ENCODE data around the gene IL17RD. TPM values are rescaled to one million over a fixed set of nuclear protein-coding genes. Genes with fewer than 3 reads are reported as not detected.

The IL17RD gene
- total RNA-seq: under 1 TPM in 1 of 2 experiments, not detected in 1; 0.02 TPM

DNA sequence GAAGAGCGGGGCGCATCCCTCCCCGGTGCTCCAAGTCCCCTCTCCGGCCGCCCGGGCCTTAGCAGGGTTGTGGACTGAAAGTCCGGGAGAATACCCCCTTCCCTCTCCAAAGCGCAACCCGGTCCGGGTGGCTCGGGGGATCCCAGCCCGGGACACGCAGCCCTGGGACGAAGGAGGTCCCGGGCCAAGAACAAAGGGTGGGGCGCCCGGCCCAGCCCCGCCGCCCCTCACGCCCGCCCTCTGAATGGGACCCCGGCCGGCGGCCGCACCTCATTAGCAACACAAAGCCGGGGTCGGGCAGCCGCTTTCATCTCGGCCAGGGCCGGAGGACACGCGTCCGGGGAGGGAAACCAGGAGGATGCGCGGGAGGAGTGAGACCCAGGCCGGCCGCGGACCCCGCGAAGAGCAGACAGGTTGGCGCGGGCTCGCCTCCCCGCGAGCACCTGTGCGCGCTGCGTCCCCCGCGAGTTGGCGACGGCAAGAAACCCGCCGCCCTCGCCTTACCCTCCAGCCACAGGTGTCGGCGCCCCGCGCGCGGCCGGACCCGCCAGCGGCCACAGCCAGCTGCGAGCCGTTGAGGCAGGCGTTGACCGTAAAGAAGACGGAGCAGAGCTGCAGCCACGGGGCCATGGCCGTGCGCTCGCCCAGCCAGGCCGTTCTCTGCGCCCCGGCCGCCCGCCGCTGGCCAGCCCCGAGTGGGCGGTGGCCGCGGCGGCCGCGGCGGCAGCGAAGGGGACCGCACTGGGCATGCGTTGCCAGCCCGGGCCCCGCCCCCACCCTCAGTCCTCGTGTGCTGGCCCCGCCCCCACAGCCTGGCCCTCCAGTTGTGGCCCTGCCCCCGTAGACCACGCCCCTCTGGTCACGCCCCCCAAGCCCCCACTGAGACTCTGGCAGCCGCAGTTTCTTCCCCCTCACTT, at the start of gene IL17RD:
Gene IL17RD, minus strand, starts transcription at position 697 of the 917 bp plus-strand sequence. Its CDS starts 67 bp downstream, at position 630.
- peak; percentile 68 for DNase-seq

GRCh38 chr3:57206423-57206822, 41.3 kb upstream of the IL17RD start:
- H3K27ac Mint-ChIP-seq: no peak overlapping the region
- ATAC-seq (no peak), DNase-seq (no peak)
- CTCF ChIA-PET: no interaction called here
- H3K36me3 Mint-ChIP-seq: no peaks in the 10 kb centered on the region
- H3K27me3 Mint-ChIP-seq: no peaks in the 10 kb centered on the region
- no peaks in the 10 kb centered on the region for H3K9me3 Mint-ChIP-seq (ENCODE audit: low read depth)
- H3K4me3 Mint-ChIP-seq: no peak overlapping the region
- no peaks in the 10 kb centered on the region for H3K4me1 Mint-ChIP-seq

More for the DNA sequence above, at the start of gene IL17RD:
- ATAC-seq: peak; percentile 73
- Mint-ChIP-seq H3K36me3 (peaks cover 1% of the 10 kb centered on the region), H3K9me3 (ENCODE audit: low read depth) (no peaks in the 10 kb centered on the region), H3K4me1 (peaks cover 11% of the 10 kb centered on the region), H3K27me3 (peaks cover 84% of the 10 kb centered on the region), H3K27ac (no peak within 1 kb of the TSS), H3K4me3 (peak within 1 kb of the TSS; percentile 60)
- CTCF ChIA-PET: interaction anchor here (1.0 to 1.4 kb wide), 2 partner anchors 15 to 65 kb away, joined by 3 to 4 read pairs; no protein-coding TSS in a partner anchor

GRCh38 chr3:57199895-57200297, 34.7 kb upstream of the IL17RD start, which contains the start of gene HESX1:
TSS of gene HESX1 (minus strand) at chr3:57199978. CDS start at chr3:57199918, 60 bp downstream.
- H3K27ac Mint-ChIP-seq: no peak within 1 kb of the TSS
- ATAC-seq (no peak), DNase-seq (no peak)
- H3K4me3 Mint-ChIP-seq: no peak within 1 kb of the TSS
- CTCF ChIA-PET: no interaction called here
- peaks cover 15% of the 10 kb centered on the region for H3K27me3 Mint-ChIP-seq
- no peaks in the 10 kb centered on the region for H3K4me1 Mint-ChIP-seq
- no peaks in the 10 kb centered on the region for H3K9me3 Mint-ChIP-seq (ENCODE audit: low read depth)
- H3K36me3 Mint-ChIP-seq: no peaks in the 10 kb centered on the region

DNA sequence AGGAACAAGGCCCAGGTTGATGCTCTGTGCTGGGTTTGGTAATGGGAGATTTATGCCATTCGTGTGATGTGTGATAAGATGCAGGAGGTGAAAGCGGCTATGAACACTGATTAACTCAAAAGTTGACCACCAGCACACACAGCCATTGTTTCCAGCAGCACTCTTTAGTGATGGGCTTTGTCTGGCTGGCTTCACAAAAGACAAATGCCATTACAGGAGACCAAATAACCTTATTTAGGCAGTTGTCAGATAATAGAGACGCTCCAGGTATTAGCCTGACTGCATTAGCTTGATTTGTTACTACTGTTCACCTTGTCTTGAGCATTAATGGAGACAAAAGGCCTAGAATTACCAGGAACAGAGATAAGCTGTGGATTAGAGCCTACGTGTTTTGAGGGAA, 29.5 kb upstream of the IL17RD start:
- Mint-ChIP-seq H3K27ac (no peak overlapping the region), H3K4me3 (no peak overlapping the region), H3K27me3 (peaks cover 40% of the 10 kb centered on the region), H3K9me3 (ENCODE audit: low read depth) (no peaks in the 10 kb centered on the region), H3K4me1 (no peaks in the 10 kb centered on the region), H3K36me3 (no peaks in the 10 kb centered on the region)
- CTCF ChIA-PET: interaction anchor here (1.3 kb wide), 1 partner anchor 15 kb away, joined by 3 read pairs; no protein-coding TSS in a partner anchor
- ATAC-seq (no peak), DNase-seq (no peak)

GRCh38 chr3:57192028-57192427, 26.9 kb upstream of the IL17RD start:
- Mint-ChIP-seq H3K27me3 (peaks cover 37% of the 10 kb centered on the region), H3K9me3 (ENCODE audit: low read depth) (no peaks in the 10 kb centered on the region), H3K36me3 (no peaks in the 10 kb centered on the region), H3K27ac (no peak overlapping the region), H3K4me1 (no peaks in the 10 kb centered on the region), H3K4me3 (no peak overlapping the region)
- ATAC-seq (no peak), DNase-seq (no peak)
- CTCF ChIA-PET: no interaction called here

DNA sequence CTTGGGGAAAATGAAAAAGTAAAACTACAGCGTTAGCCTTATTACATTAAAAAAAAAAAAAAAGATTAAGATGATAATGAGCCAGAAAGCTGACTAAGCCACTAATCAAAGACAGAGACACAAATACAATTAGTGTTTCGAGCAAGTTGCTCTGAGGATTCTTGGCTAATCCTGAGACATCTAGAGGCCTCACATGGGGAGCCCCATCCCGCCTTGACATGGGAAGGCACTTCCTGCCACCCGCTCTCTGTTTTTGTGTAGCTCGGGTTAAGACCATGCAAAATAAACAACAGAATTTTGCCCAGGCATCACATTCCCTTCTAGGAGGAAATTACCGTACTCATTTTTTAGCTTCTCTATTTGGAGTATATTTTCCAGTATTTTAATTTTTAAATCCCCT, 19.4 kb upstream of the IL17RD start:
- DNase-seq (no peak), ATAC-seq (no peak)
- H3K27me3 Mint-ChIP-seq: peaks cover 24% of the 10 kb centered on the region
- no peaks in the 10 kb centered on the region for H3K9me3 Mint-ChIP-seq (ENCODE audit: low read depth)
- CTCF ChIA-PET: no interaction called here
- H3K27ac Mint-ChIP-seq: no peak overlapping the region
- H3K4me3 Mint-ChIP-seq: no peak overlapping the region
- H3K36me3 Mint-ChIP-seq: no peaks in the 10 kb centered on the region
- no peaks in the 10 kb centered on the region for H3K4me1 Mint-ChIP-seq

GRCh38 chr3:57179580-57180410, 14.6 kb upstream of the IL17RD start:
- CTCF ChIA-PET: interaction anchor here (0.8 to 2.8 kb wide), 5 partner anchors 10 to 218 kb away, joined by 3 to 17 read pairs (median 3); no protein-coding TSS in a partner anchor
- no peaks in the 10 kb centered on the region for H3K4me1 Mint-ChIP-seq

DNA sequence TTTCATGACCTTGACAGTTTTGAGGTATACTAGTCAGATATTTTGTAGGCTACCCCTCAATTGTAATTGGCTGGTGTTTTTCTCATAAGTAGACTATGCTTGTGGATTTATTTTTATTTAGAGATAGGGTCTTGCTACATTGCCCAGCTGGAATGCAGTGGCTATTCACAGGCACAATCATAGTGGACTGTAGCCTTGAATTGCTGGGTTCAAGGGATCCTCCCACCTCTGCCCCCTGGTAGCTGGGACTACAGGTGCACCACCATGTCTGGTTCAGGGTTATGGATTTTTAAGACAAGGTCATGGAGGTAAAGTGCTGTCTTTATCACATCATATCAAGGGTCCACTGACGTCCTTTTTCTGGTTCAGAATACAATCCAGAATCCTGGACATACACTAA, 10.9 kb upstream of the IL17RD start:
- Mint-ChIP-seq H3K4me1 (no peaks in the 10 kb centered on the region), H3K4me3 (no peak overlapping the region), H3K36me3 (no peaks in the 10 kb centered on the region), H3K27me3 (peaks cover 44% of the 10 kb centered on the region), H3K9me3 (ENCODE audit: low read depth) (no peaks in the 10 kb centered on the region), H3K27ac (no peak overlapping the region)
- no peak for DNase-seq
- CTCF ChIA-PET: no interaction called here
- no peak for ATAC-seq

More at GRCh38 chr3:57179580-57180410, 14.6 kb upstream of the IL17RD start:
- Mint-ChIP-seq H3K9me3 (ENCODE audit: low read depth) (no peaks in the 10 kb centered on the region), H3K27ac (no peak overlapping the region), H3K27me3 (peaks cover 30% of the 10 kb centered on the region), H3K4me3 (no peak overlapping the region), H3K36me3 (no peaks in the 10 kb centered on the region)
- DNase-seq (no peak), ATAC-seq (no peak)

GRCh38 chr3:57173687-57174086, 8.5 kb upstream of the IL17RD start:
- peaks cover 7% of the 10 kb centered on the region for H3K4me1 Mint-ChIP-seq
- DNase-seq: no peak
- H3K9me3 Mint-ChIP-seq (ENCODE audit: low read depth): no peaks in the 10 kb centered on the region
- CTCF ChIA-PET: no interaction called here
- ATAC-seq: no peak
- H3K27me3 Mint-ChIP-seq: peaks cover 53% of the 10 kb centered on the region
- no peak overlapping the region for H3K4me3 Mint-ChIP-seq
- H3K27ac Mint-ChIP-seq: no peak overlapping the region
- no peaks in the 10 kb centered on the region for H3K36me3 Mint-ChIP-seq

GRCh38 chr3:57170946-57171345, 5.8 kb upstream of the IL17RD start:
- Mint-ChIP-seq H3K4me1 (peaks cover 7% of the 10 kb centered on the region), H3K27ac (no peak overlapping the region), H3K4me3 (no peak overlapping the region), H3K9me3 (ENCODE audit: low read depth) (no peaks in the 10 kb centered on the region), H3K36me3 (no peaks in the 10 kb centered on the region), H3K27me3 (peaks cover 75% of the 10 kb centered on the region)
- DNase-seq: no peak
- no peak for ATAC-seq
- CTCF ChIA-PET: interaction anchor here (0.7 to 3.1 kb wide), 16 partner anchors 8 to 685 kb away, joined by 3 to 18 read pairs (median 4); partner anchors contain the start of gene APPL1

GRCh38 chr3:57169872-57170623, 4.9 kb upstream of the IL17RD start:
- Mint-ChIP-seq H3K27ac (no peak overlapping the region), H3K9me3 (ENCODE audit: low read depth) (no peaks in the 10 kb centered on the region), H3K4me1 (peaks cover 9% of the 10 kb centered on the region), H3K27me3 (peaks cover 78% of the 10 kb centered on the region), H3K4me3 (peak overlapping the region; percentile 67), H3K36me3 (peaks cover 1% of the 10 kb centered on the region)
- peak; percentile 84 for ATAC-seq
- CTCF ChIA-PET: interaction anchor here (0.6 to 3.1 kb wide), 22 partner anchors 9 to 686 kb away, joined by 3 to 18 read pairs (median 4); partner anchors contain the start of gene APPL1
- DNase-seq: peak; percentile 77

- peaks cover 73% of the 10 kb centered on the region for H3K27me3 Mint-ChIP-seq
- ATAC-seq (no peak), DNase-seq (no peak)
- peaks cover 13% of the 10 kb centered on the region for H3K4me1 Mint-ChIP-seq
- peaks cover 1% of the 10 kb centered on the region for H3K36me3 Mint-ChIP-seq
- no peak overlapping the region for H3K27ac Mint-ChIP-seq
- H3K4me3 Mint-ChIP-seq: no peak overlapping the region
- no peaks in the 10 kb centered on the region for H3K9me3 Mint-ChIP-seq (ENCODE audit: low read depth)
- CTCF ChIA-PET: interaction anchor here (0.6 to 3.1 kb wide), 9 partner anchors 9 to 385 kb away, joined by 3 to 18 read pairs (median 5); partner anchors contain the start of gene APPL1
These were observed 4.0 kb upstream of the IL17RD start for GRCh38 chr3:57169108-57169507.

Measured in activated CD8-positive, alpha-beta memory T cell treated with anti-CD3 and anti-CD28 coated beads, Interleukin-2, amount 10 ng/mL, durations not matched to agents 7 days and 5 days (primary cell).